Activated naive CD8-positive, alpha-beta T cell treated with anti-CD3 and anti-CD28 coated beads, Interleukin-2, amount 50 U/mL, for 16 hours (primary cell): Measurements from ENCODE around the gene UBA7.
A peak's percentile ranks its signal among the peaks of the same experiment; 100 is the strongest.

Source experiments
- DNase-seq: peaks from one replicate; pipeline ENCODE4 v3.0.0-alpha.2; 2020; ENCODE audit warnings: low read depth, low spot score

UBA7 gene

DNA sequence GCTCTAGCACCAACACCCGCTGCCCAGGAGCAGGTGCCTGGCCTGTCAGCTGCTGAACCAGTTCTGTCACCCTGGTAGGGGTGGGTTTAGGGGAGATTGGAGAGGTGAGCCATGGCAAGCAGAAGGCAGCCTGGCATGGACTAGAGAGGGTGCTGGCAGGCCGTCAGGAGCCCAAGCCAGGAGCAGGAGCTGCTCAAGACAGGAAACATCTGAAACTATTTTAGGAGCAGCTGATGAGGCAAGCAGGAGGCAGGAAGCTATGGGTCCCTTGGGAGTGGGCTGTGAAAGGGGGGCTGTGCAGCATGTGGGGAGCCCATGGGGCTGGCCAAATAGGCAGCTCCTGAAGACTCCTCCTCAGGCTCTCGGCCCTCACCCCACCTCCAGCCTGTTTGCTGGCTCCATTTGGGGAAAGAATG lies 8.4 kb downstream of the UBA7 start:
- DNase-seq, result no peak

DNA sequence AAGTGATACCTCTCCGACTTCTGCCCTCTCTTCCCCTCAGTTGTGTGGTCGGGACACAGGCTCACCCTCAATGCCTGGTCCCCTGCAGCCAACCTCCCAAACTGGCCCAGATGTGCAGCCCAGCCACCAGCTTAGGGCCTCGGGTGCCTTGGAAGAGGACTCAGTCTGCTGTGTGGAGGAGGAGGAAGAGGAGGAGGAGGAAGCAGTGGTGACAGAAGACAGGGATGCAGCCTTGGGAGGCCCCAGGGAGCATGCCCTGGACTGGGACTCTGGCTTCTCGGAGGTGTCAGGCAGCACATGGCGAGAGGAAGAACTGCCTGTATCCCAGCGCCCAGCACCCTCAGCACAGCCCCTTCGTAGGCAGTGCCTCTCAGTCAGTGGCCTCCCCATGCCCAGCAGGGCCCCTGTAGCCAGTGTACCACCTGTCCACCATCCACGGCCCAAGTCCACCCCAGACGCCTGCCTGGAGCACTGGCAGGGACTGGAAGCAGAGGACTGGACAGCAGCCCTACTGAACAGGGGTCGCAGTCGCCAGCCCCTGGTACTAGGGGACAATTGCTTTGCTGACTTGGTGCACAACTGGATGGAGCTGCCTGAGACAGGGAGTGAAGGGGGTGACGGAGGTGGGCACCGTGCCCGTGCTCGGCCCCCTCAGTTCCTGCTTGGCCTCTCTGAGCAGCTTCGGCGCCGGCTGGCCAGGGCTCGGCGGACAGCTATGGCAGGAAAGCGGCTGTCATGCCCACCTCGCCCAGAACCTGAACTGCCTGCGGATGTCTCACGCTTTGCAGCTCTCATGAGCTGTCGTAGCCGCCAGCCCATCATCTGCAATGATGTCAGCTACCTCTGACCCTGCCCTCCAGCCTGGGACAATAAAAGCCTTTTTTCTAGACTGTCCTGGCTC lies 9.4 kb downstream of the UBA7 start:
- DNase-seq, result no peak

DNA sequence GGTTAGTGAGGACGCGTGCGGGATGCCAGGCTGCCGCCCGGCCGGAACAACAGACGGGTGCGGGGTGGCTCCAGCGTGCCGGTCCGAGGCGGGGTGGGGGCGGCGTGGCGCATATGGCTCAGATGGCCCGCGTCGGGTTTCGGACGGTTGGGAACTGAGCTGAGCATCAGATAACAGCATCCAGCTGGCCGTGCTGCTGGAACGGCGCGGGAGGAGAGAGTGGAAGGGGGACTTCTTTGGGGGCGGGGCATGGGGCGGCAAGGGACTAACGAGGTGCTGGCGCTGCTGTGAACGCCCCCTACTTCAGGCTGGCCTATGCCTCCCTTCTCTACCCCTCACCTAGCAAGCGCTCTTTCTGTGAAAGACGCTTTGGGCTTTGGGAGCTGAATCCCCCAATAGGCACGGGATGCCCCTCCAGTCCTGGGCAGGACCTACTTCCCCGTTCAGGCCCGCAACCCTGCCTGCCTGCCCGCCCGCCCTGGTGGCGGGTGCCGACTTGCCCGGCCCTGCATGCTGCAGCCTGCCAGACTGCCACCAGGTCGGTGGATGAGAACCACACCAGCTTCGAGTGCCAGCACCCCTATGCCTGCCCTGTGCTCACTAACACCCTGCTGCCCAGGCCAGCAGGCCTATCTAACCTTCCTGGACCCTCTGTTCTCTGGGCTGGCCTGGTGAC lies 10.2 kb downstream of the UBA7 start:
- DNase-seq, result peak; percentile 28

DNA sequence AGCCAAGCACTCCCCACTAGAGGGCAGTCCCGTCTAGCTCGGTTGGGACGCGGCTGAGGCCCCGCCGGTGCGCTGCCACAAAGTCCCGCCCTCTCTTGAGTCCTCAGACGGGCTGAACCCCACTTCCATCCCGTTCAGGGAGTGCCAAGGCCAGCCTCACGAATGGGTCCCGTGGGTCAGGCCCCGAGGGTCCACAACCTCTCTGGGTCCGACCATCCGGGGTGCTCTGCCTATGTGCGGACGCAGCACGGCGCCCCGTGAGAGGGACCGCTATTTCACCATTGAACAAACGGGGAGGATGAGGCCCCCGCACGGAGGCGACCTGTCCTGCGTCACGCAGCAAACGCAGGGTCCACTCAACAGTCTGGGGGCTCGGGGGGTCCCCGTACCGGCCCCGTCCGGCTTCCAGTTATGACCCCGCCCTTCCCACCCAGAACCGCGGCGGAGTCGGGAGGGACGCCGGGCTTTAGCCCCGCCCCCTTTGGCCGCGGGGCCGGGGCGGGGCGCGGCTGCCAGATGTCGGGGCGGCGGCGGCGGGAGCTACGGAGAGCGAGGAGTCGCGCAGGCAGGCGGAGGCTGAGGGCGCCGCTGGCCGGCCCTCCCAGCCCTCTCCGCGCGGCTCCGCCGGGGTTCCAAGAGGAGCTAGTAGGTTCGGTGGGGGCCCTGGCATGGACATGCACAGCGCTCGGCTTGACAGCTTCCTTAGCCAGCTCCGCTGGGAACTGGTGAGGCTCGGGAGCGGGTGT lies 10.9 kb downstream of the UBA7 start, which contains the start of gene INKA1:
Gene INKA1, plus strand, starts transcription at position 543 of the 746 bp plus-strand sequence. Its CDS starts 132 bp downstream, at position 675.
- DNase-seq, result peak; percentile 79

DNA sequence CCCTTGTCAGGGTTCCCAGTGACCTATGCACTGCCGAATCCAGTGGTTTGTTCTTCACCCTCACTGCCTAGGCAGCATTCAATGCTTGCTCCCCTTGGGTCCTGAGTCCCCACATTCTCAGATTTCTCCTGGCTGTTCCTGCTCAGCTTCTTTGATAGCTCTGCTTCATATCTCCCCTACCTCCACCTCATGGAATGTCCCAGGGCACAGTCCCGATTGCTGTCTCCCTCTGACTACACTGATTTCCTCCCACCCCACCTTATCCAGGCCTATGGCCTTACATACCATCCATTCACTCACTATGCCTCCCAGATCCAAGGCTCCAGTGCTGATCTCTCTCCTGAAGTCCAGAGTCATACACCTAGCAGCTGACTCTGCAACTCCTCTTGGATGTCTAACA lies 12.6 kb downstream of the UBA7 start:
- no peak for DNase-seq

DNA sequence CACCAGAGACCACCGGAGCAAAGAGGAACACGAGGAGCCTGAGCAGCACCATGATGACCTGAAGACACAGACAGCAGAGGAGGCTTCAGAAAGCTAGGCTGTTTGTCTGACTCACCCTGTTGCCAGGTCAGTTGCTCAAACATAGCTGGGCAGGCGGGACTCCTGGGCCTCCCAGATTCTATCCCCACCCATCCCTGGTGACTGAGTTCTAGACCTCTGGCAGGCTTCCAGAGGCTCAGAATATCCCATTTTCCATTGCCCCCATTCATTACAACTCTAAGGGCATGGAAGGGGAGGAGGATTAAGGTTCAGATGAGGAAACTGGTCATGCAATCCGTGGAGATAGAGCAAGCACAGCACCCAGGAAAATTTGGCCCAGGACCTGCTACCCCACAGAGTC lies 14.0 kb downstream of the UBA7 start, which contains the start of gene CDHR4:
Gene CDHR4, minus strand, starts transcription at position 113 of the 400 bp plus-strand sequence. Its CDS starts 61 bp downstream, at position 52.
- DNase-seq, result no peak

DNA sequence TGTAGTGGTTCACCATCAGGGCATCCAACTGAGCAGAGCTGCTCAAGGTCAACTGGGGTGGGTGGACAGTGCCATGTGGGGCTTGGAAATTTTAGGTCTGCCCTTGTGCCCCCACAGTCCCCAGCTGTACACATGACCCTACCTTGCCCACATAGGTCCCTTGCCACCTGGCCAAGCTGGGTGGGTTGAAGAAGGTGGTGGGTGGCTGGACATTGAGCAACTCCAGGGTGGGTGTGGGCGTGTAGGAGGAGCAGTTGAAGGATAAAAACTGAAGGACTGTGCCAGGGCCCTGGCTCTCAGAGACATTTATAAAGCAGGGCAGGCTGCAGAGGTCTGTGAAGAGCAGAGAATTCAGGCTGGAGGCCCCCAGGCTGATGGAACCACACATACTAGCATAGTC lies 14.6 kb downstream of the UBA7 start:
- DNase-seq, result no peak

GRCh38 chr3:49794926-49795905 lies 18.5 kb downstream of the UBA7 start:
- no peak for DNase-seq

DNA sequence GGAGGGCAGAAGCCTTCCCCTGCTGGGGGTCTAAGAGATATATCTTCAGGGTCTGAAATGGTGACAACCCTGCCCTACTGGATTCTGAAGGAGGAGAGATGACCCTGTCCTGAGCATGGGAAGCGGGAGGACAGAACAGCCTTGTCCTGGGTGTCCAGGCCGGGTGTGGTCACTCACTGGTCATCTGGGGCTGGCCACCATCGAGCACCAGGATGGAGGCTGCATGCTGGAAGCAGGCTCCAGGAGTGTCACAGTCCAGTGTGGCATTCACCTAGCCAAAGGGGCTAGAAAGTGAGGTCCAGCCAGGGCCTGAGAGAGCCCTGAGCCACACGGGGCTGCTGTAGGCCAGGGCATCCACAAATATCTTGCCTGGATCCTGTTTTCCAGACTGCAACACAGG lies 19.3 kb downstream of the UBA7 start:
- no peak for DNase-seq

DNA sequence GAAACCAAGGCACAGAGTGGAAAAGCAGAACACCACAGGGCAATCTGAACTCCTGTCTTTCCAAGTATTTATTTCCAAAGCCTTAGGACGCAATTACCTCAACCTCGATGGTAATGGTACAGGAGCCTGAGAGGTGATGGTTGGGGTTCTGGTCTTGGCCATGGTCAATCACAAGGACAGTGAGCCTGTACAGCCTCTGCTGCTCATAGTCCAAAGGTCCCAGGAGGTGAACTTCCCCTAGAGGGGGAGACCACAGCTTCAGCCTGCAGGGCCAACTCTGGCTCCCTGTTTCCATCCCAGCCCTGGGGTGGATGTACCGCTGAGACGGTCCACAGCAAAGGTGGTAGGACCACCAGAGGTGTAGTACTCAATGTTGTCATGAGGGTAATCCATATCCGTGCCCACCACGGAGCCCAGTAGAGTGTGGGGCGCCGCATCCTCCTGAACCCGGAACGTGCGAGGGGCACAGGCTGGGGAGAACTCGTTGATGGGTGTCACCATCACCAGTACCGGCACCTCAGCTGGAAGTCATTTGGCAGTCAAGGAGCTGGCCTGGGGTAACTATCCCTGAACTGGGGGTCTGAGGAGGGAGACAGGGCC lies 20.2 kb downstream of the UBA7 start:
- no peak for DNase-seq

DNA sequence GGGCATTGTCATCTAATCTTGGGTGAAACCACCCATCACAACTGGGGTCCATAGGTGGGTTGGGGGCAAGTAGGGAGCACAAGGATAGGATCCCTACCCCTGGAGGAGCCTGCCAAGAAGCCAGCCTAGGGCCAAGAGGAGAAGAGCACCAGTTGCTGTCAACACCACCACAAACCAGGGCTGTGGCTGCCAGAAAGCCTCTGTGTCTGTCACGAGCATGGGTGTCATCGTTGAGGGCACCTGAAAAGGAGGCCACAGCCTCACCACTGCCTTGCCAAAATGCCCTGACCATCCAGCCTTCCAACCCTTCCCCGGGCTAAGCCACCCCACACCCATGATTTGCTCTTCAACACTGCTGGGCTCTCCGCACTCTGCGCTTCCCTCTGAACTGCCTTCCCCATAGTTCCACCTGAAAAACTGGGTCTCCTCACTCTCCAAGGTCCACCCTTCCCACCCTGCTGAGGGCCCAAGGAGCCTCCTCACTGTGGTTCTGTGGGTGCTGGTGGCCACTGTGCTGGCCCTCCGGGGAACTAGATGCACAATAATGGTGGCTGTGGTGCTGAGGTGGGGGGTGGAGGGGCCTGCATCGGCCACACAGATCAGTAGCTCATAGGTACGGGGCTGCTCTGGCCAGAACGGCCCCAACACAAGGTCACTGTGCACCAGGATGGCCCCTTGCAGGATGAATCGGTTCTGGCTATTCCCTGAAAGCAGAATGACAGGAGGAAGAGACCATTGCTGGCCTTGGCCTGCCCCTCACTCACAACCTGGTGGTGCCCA lies 21.2 kb downstream of the UBA7 start:
- DNase-seq, result no peak

- DNase-seq, result no peak
Observed at GRCh38 chr3:49791571-49791970, 22.2 kb downstream of the UBA7 start.

DNA sequence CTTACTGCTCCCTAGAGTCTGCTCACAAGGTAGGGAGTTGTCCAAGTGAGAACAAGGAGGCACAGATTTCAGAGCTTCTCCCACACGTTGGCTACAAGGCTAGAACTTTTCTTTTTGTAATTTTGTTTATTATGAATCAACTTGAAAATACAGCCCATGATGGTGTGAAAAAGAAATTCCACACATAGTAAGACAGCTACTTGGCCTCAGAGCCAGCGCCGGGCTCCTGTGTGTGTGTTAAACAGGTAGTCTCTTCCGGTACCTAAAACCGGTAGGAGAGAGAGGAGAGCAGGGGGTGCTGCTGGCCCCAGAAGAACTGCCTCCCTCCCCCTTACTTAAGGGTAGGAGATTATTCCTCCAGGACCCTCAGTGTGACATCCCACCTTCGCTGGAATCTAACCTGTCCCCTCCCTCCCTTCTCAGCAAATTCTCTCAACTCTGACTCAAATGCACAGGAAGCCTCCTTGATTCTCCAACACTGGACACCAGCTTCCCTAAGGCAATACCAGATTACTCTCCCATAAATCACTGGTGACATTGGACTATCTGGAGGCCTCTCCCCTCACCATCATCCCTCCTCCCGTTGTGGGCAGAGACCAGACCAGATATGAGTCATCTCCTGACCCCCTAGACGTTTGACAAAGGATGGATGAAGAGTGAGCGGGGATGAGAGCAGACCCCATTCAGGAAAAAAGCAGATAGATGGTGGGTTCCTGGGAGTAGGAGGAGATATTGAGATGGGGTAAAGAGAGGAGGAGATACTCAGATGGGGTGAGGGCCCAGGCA lies 22.9 kb downstream of the UBA7 start:
- DNase-seq, result no peak

DNA sequence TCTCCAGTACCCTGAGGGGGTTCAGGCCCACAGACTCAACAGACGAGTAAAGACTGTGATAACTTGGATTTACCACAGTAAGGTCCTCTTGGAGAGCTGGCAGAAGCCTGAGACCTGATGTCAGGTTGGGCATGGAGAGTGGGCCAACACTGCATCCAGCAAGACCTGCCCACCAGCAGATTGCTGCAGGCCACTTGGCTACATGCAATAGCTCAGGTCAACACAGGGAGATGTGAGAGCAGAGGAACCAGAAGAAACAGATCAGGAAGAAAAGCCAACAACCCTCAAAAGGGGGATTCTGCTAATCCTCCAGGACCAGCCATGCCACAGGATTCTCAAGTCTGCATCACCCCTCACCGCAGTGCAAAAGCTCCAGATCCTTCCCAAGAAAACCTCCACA lies 25.7 kb downstream of the UBA7 start:
- no peak for DNase-seq

- no peak for DNase-seq
Observed at GRCh38 chr3:49787536-49787935, 26.2 kb downstream of the UBA7 start.

DNA sequence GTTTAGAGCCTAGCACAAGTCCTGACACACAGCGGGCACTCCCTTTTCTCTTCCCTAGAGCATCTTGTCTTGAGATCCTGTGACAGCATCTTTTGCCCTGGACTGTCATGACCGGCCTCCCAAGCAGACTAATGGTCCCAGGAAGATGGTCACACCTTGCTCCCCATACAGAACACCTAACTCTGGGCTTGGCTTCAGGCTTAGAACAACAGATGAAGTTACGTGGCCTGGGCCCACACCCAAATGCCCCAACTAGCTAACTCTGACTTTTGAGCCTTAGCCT lies 26.6 kb downstream of the UBA7 start:
- no peak for DNase-seq

- DNase-seq, result peak; percentile 99
Observed at GRCh38 chr3:49786357-49787181, 27.2 kb downstream of the UBA7 start, which contains the start of gene IP6K1. IP6K1 (minus strand) TSS chr3:49786542; CDS start chr3:49748040, 38,502 bp downstream.
